Right lobe of liver (tissue), 6 donors: ENCODE data around the gene DOCK6. TPM values are rescaled to one million over a fixed set of nuclear protein-coding genes. Genes with fewer than 3 reads are reported as not detected.

Experiments
- ATAC-seq, 4 donors: fragments of 200-7000 bp; cut with Tn5 transposase; one replicate each; pipeline ENCODE4 v1.9.1; 2020; ENCODE audit warnings: mild to moderate bottlenecking in 4 of 4, moderate library complexity in 4 of 4
- DNase-seq, 3 donors: peaks; one replicate each; pipeline ENCODE4 v3.0.0-alpha.2; 2020
- H3K27ac ChIP-seq, 3 donors: fragments of 200-600 bp; one replicate each; pipeline ENCODE4 v1.8.0; 2022
- H3K27me3 ChIP-seq, 2 donors: fragments of 200-600 bp; one replicate each; pipeline ENCODE4 v1.8.0; 2022
- H3K36me3 ChIP-seq, 4 donors: fragments of 200-600 bp; sonication (generic) in 1 of 4; one replicate each; pipeline versions ENCODE4 v1.5.1 to v1.8.0; 2017 to 2022; ENCODE audit warnings: control low read depth in 1 of 4
- H3K4me1 ChIP-seq, 4 donors: fragments of 200-600 bp; sonication (generic) in 1 of 4; one replicate each; pipeline versions ENCODE4 v1.5.1 to v1.8.0; 2017 to 2022; ENCODE audit warnings: control low read depth in 1 of 4
- H3K4me3 ChIP-seq, 3 donors: fragments of 200-600 bp; one replicate each; pipeline ENCODE4 v1.8.0; 2022
- H3K9me3 ChIP-seq, 4 donors: fragments of 200-600 bp; sonication (generic) in 1 of 4; one replicate each; pipeline versions ENCODE4 v1.5.1 to v1.8.0; 2017 to 2022; ENCODE audit warnings: control low read depth in 1 of 4
- POLR2A ChIP-seq: fragments of 450-650 bp; IDR thresholded peaks from one replicate; pipeline ENCODE4 v1.6.1; 2017; ENCODE audit warnings: antibody characterized with exemption, mild to moderate bottlenecking
- WGBS: methylation state at CpG from one replicate; pipeline ENCODE4 v1.1.6; 2018; ENCODE audit warnings: low coverage, low lambda C conversion rate; ENCODE audit not compliant: insufficient coverage; ENCODE audit errors: missing lambda C conversion rate; 5-methylcytosine and 5-hydroxymethylcytosine counted together
- intact Hi-C, 2 donors: fragments of 100-400 bp; cut with DNase I; formaldehyde crosslinking; loops; one replicate each; pipeline versions ENCODE4 v1.11.2 to v1.14.1; 2022
- total RNA-seq, 6 experiments: library from RNA; depleted of rRNA in 2 of 6; stranded (reverse); fragments of >200 nt in 2 of 6; fragmentation: NEBNext Ultra II Directional in 3 of 6; extraction: Animal tissue kit (Norgen Biotek cat#: 25700) in 3 of 6; gene quantifications; one replicate each; pipeline versions ENCODE4 v1.1.0 to v1.2.4, GENCODE V29; 2016 to 2023
- TF ChIP-seq, protein P1 (sequence below), 4 donors: fragments of 200-600 bp in 3 of 4; fragments of 450-650 bp in 1 of 4; IDR thresholded peaks; one replicate each; pipeline versions ENCODE4 v1.5.1 to v1.8.0; 2016 to 2022; ENCODE audit warnings: antibody characterized with exemption in 4 of 4, mild to moderate bottlenecking in 2 of 4
- donor health status: DM: no; HTN: yes; CAD: no.
- donor health status: DM: no; HTN: no; CAD: no.
- donor health status: DM: no; HTN: no; CAD: no.
- donor health status: DM: no; HTN: yes; CAD: no.
- donor health status: DM: no; HTN: yes; CAD: no.

DOCK6 gene
- total RNA-seq, 6 experiments from 2014 or later, result 19.9 to 45.9 (median 30.4) TPM

DNA sequence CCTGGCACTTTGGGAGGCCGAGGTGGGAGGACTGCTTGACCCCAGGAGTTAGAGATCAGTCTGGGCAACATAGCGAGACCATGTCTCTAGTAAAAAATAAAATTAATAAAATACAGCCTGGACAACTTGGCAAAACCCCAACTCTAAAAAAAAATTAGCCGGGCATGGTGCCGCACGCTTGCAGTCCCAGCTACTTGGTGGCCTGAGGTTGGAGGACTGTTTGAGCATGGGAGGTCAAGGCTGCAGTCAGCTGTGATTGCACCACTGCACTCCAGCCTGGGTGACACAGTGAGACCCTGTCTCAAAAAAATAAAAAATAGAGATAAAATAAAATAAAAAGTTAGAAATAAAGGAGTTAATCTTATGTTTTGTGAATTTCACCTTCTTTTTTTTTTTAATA lies 91.2 kb downstream of the DOCK6 start:
- Histone ChIP-seq H3K27ac (peak overlapping the region in 2 of 3 donors; percentile 53 to 70), H3K4me3 (no peak overlapping the region), H3K27me3 (no peaks in the 10 kb centered on the region), H3K9me3 (no peaks in the 10 kb centered on the region), H3K4me1 (peaks cover 0 to 25% (median 6%) of the 10 kb centered on the region in 4 donors), H3K36me3 (peaks cover 0 to 59% (median 21%) of the 10 kb centered on the region in 4 donors)
- ATAC-seq (peak; percentile 72 to 87 (median 80)), DNase-seq (peak in 2 of 3 donors; percentile 76 to 82)
- TF ChIP-seq, protein P1, sequence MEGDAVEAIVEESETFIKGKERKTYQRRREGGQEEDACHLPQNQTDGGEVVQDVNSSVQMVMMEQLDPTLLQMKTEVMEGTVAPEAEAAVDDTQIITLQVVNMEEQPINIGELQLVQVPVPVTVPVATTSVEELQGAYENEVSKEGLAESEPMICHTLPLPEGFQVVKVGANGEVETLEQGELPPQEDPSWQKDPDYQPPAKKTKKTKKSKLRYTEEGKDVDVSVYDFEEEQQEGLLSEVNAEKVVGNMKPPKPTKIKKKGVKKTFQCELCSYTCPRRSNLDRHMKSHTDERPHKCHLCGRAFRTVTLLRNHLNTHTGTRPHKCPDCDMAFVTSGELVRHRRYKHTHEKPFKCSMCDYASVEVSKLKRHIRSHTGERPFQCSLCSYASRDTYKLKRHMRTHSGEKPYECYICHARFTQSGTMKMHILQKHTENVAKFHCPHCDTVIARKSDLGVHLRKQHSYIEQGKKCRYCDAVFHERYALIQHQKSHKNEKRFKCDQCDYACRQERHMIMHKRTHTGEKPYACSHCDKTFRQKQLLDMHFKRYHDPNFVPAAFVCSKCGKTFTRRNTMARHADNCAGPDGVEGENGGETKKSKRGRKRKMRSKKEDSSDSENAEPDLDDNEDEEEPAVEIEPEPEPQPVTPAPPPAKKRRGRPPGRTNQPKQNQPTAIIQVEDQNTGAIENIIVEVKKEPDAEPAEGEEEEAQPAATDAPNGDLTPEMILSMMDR (IDR thresholded peaks at IDR 0.05), result no peak
- no peak for TF ChIP-seq POLR2A
- 27% methylated on average over 5 of the region's 5 CpGs for WGBS
- intact Hi-C loops, result no loop called here

DNA sequence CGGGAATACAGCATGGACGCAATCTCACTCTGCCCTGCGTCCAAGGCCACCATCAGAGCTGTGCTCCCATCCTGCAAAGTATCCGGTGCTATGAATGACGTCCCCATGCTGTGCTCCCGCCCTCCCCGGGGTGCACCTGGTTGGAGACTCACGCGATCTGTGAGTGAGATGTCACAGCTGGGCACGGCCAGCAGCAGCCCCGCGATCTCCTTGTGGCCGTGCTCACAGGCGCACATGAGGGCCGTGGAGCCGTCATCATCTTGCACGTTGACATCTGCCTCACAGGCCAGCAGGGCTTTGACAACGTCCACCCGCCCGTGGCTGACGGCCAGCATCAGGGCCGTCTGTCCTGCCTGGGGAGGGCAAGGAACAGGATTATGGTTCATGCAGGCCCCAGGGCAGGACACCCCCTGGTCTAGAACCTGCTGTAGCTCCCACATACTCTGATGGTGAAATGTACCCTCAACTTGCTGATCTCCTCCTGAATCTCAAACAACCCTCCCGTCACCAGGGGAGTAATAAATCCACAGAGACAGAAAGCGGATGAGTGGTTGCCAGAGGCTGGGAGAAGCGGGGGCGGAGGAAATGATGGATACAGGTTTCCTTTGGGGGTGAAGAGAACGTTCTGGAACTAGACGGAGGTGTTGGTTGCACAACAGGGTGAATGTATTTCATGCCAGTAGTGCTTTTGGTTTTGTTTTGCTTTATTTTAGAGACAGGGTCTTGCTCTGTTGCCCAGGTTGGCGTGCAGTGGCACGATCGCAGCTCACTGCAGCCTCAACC lies 92.2 kb downstream of the DOCK6 start:
- intact Hi-C loops, result no loop called here
- DNase-seq (no peak), ATAC-seq (peak in 3 of 4 donors; percentile 16 to 17 (median 16))
- Histone ChIP-seq H3K4me3 (no peak overlapping the region), H3K27ac (peak overlapping the region; percentile 33 to 70 (median 53)), H3K4me1 (peaks cover 0 to 25% (median 8%) of the 10 kb centered on the region in 4 donors), H3K9me3 (no peaks in the 10 kb centered on the region), H3K36me3 (peaks cover 0 to 50% (median 16%) of the 10 kb centered on the region in 4 donors), H3K27me3 (no peaks in the 10 kb centered on the region)
- no peak for TF ChIP-seq POLR2A
- 86% methylated on average over 8 of the region's 31 CpGs for WGBS

DNA sequence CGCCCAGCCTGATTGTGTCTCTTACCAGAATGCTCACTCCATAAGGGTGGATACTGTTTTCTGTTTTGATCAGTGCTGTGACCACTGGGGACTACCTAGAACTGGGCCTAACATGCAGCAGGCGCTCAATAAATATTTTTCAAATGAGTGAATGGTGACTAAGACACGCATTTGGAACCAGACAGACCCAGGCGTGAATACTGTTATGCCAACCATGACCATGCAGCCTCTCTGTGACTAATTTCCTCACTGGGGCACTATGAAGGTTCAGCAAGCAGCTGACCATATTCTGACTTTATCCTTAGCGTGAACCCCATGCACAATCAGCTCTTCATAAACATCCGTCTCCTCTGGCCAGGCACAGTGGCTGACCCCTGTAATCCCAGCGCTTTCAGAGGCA lies 93.8 kb downstream of the DOCK6 start:
- TF ChIP-seq, protein P1 (IDR thresholded peaks at IDR 0.05), result no peak
- no peak for TF ChIP-seq POLR2A
- 93% methylated on average over 7 of the region's 7 CpGs for WGBS
- Histone ChIP-seq H3K36me3 (peaks cover 0 to 41% (median 13%) of the 10 kb centered on the region in 4 donors), H3K27ac (no peak overlapping the region), H3K27me3 (no peaks in the 10 kb centered on the region), H3K4me3 (no peak overlapping the region), H3K4me1 (peaks cover 0 to 25% (median 8%) of the 10 kb centered on the region in 4 donors), H3K9me3 (no peaks in the 10 kb centered on the region)
- ATAC-seq (peak in 1 of 4 donors; percentile 12), DNase-seq (no peak)
- intact Hi-C loops, result no loop called here

DNA sequence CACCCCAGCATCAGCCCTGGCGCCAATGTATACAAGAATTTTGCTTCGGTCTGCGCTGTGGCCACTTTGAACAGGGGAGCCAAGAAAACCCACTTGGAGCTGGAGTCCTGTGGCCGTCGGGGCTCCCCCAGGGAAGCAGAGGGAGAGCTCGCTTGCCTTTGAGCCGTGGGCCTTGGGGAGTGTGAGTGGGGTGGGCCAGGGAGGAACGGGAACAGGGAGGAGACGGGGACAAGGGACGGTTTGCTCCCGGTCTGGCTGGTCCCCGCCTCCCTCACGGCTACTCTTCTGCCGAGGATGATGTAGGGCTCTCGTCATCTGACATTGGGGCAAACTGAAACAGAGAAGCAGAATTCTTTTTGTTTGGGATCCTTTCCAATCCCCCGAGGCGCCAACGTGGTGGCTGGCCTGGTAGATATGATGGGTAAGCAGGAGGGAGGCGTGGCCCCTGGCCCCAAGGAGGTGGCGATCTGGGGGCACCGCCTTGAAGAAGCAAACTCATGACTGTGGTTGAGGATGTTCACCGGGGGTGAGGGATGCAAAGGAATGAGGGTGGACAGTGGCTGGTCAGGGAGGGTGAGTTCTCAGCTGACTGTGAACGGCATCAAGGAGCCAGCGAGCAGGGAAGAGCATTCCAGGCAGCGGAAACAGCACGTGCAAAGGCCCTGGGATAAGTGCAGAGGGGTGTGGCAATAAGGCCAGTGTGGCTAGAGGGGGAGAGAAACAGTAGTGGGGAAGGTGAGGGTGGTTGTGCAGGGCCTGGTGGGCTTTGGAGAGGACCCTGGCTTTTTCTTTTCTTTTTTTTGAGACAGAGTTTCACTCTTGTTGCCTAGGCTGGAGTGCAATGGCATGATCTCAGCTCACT lies 95.8 kb downstream of the DOCK6 start:
- Histone ChIP-seq H3K27me3 (no peaks in the 10 kb centered on the region), H3K36me3 (peaks cover 0 to 30% (median 11%) of the 10 kb centered on the region in 4 donors), H3K4me3 (no peak overlapping the region), H3K4me1 (peaks cover 0 to 16% (median 7%) of the 10 kb centered on the region in 4 donors), H3K9me3 (no peaks in the 10 kb centered on the region), H3K27ac (peak overlapping the region in 2 of 3 donors; percentile 1 to 76)
- intact Hi-C loops, result no loop called here
- TF ChIP-seq, protein P1 (IDR thresholded peaks at IDR 0.05), result no peak
- no peak for TF ChIP-seq POLR2A
- 79% methylated on average over 19 of the region's 26 CpGs for WGBS
- no peak for DNase-seq
- no peak for ATAC-seq
